NCI-H2081 (cell line): ENCODE results near the gene PCDHB11.
A peak's percentile ranks its signal among the peaks of the same experiment; 100 is the strongest.
"Not testable (repeated sequence)": the region's sequence is repeated elsewhere in the genome, so short reads cannot be mapped to it uniquely, and the experiment has no call there.

ENCODE experiments used
- DNase-seq, 2 experiments: peaks; one replicate each; lab custom pipeline; 2025; lab: John Stamatoyannopoulos, UW

Gene PCDHB11

DNA sequence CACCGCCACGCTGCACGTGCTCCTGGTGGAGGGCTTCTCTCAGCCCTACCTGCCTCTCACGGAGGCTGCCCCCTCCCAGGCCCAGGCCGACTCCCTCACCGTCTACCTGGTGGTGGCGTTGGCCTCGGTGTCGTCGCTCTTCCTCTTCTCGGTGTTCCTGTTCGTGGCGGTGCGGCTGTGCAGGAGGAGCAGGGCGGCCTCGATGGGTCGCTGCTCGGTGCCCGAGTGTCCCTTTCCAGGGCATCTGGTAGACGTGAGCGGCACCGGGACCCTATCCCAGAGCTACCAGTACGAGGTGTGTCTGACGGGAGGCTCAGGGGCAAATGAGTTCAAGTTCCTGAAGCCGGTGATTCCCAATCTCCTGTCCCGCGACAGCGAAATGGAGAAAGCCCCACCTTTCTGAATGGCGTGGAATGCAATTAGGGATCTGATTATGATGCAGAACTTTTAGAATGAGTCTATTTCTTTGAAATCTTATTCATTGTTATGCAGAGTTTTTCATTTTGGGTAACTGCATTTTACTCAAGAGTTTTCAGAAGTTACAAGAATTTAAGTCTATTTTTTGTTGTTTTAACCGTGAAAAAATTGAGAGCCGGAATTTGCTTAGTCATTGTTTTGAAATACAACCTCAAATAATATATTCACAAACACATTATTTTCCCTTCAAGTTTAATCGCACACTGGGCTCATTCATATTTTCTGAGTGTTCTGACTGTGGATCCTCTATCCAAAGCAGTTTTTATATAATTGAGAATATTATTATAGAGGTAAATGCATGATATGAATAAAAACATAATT is 37.3 kb downstream of the PCDHB11 start:
- DNase-seq = no peak

- DNase-seq = no peak
Observed at GRCh38 chr5:141241496-141241895, 42.1 kb downstream of the PCDHB11 start.

GRCh38 chr5:141245250-141245717 is 45.9 kb downstream of the PCDHB11 start, which contains the start of gene PCDHB15:
Gene PCDHB15 (plus strand): TSS chr5:141245395. CDS start chr5:141245579, 184 bp downstream.
- no peak for DNase-seq

GRCh38 chr5:141246971-141247370 is 47.5 kb downstream of the PCDHB11 start:
- not testable (repeated sequence) for DNase-seq

- not testable (repeated sequence) for DNase-seq
Observed at GRCh38 chr5:141247434-141247833, 48.0 kb downstream of the PCDHB11 start.

DNA sequence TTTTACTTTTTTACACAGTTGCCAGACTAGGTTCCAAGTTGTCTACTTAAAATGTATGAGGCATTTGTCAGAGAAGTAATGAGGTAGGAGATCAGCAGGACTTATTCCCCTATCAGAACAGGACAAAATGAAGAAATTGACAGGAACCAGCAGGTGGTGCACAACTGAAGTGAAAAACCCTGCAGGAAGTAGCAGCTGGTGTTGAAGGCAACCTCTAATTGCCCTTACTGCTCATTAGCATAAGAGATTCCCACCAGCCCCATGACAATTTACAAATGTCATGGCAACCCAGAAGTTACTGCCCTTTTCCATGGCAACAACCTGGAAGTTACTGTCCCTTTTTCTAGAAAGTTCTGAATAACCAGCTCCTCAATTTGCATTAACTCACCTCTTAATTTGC is 51.1 kb downstream of the PCDHB11 start:
- peak in 1 of 2 experiments; percentile 3 for DNase-seq
